GM10248 (cell line): Measurements from ENCODE around the gene GRIK5.

Experiments
- CTCF ChIA-PET: fragments of 300-600 bp; sonication (Branson Sonifier 250); formaldehyde crosslinking; extraction: SDS; loops from one replicate; lab custom pipeline; 2021; ENCODE audit warnings: antibody characterized with exemption; lab: Yijun Ruan, JAX
- POLR2A ChIA-PET: fragments of 350-650 bp; sonication (Branson Sonifier 250); formaldehyde crosslinking; extraction: SDS; loops from one replicate; lab custom pipeline; 2020; ENCODE audit warnings: antibody characterized with exemption; lab: Yijun Ruan, JAX
- DNase-seq: peaks from one replicate; pipeline ENCODE4 v3.0.0; 2012; ENCODE audit errors: extremely low spot score
- CTCF ChIP-seq: IDR thresholded peaks from 2 replicates; pipeline ENCODE4 v1.5.1; 2012; ENCODE audit warnings: mild to moderate bottlenecking, low read depth; ENCODE audit errors: extremely low read depth, missing control alignments, control extremely low read depth

GRIK5 gene

GRCh38 chr19:42097461-42097860 is 27.5 kb upstream of the GRIK5 start:
- ChIA-PET CTCF (no interaction called here), POLR2A (interaction anchor here (0.7 kb wide), 3 partner anchors 17 to 564 kb away, joined by 3 to 12 read pairs (median 3); no protein-coding TSS in a partner anchor)
- no peak for DNase-seq
- TF ChIP-seq CTCF: no peak

DNA sequence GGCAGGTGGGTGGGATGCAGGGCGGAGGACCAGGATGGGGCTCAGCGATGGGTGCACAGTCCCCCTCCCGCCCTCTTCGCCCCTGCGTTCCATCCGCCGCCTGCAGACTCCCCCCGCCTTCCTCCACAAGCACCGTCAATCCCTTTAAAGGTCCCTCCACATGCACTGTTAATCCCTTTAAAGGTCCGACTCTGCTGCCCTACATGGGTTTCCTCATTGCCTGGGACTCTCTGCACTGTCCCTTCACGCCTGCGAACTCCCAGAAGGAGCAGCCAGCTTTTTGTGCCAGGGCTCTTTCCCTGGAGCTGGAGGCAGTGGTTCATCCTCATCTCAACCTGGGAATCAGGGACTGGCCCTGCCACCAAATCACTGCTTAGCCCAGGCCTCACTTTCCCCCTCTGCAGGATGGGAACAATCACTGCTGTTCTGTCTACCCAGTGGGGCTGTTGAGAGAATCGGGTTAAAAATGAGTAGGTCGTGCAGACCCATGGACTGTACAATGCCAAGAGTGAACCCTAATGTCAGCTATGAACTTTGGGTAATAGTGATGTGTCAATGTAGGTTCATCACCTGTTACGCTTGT is 26.3 kb upstream of the GRIK5 start:
- POLR2A ChIA-PET: interaction anchor here (0.7 kb wide), 1 partner anchor 86 kb away, joined by 3 read pairs; no protein-coding TSS in a partner anchor
- no peak for DNase-seq
- no peak for TF ChIP-seq CTCF
- CTCF ChIA-PET: interaction anchor here (1.2 to 5.6 kb wide), 3 partner anchors 12 to 61 kb away, joined by 3 to 29 read pairs (median 4); no protein-coding TSS in a partner anchor

DNA sequence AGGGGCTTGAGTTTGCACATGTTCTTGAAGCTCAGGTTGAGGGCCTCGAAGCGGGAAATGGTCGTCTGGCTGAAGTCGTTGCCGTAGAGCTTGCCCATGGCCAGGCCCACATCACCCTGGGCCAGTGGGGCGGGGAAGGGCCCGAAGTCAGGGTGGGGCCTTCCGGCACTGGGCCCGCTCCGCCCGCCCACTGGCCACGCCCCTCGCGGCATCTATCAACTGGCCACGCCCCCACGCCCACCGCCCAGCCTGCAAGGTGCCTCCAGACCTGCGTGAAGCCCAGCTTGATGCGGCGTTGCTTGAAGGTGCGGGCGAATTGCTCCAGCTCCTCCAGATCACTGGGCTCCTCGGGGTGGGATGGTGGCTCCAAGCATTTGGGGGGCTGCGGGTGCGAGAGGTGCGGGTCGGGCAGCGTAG is 25.8 kb upstream of the GRIK5 start:
- CTCF ChIA-PET: interaction anchor here (1.2 to 5.6 kb wide), 3 partner anchors 13 to 61 kb away, joined by 3 to 29 read pairs (median 4); no protein-coding TSS in a partner anchor
- no peak for TF ChIP-seq CTCF
- POLR2A ChIA-PET: interaction anchor here (0.6 kb wide), 1 partner anchor 22 kb away, joined by 3 read pairs; no protein-coding TSS in a partner anchor
- DNase-seq: no peak

- ChIA-PET POLR2A (interaction anchor here (0.6 kb wide), 1 partner anchor 22 kb away, joined by 3 read pairs; no protein-coding TSS in a partner anchor), CTCF (interaction anchor here (1.6 to 5.6 kb wide), 3 partner anchors 9 to 14 kb away, joined by 3 to 29 read pairs (median 5); no protein-coding TSS in a partner anchor)
- no peak for DNase-seq
- no peak for TF ChIP-seq CTCF
Measured at GRCh38 chr19:42095142-42095813, 25.3 kb upstream of the GRIK5 start.

- ChIA-PET CTCF (interaction anchor here (1.1 to 5.6 kb wide), 3 partner anchors 10 to 22 kb away, joined by 5 to 29 read pairs (median 5); no protein-coding TSS in a partner anchor), POLR2A (no interaction called here)
- TF ChIP-seq CTCF: no peak
- no peak for DNase-seq
Measured at GRCh38 chr19:42093926-42094325, 23.9 kb upstream of the GRIK5 start.

GRCh38 chr19:42093505-42093904 is 23.5 kb upstream of the GRIK5 start:
- ChIA-PET POLR2A (no interaction called here), CTCF (interaction anchor here (1.9 to 5.6 kb wide), 2 partner anchors 11 to 15 kb away, joined by 5 to 29 read pairs; no protein-coding TSS in a partner anchor)
- no peak for TF ChIP-seq CTCF
- no peak for DNase-seq
